Prostate gland (tissue), 2 donors: Measurements from ENCODE around the gene HBA2. TPM values are rescaled to one million over a fixed set of nuclear protein-coding genes. Genes with fewer than 3 reads are reported as not detected.
"Not testable (repeated sequence)": the region's sequence is repeated elsewhere in the genome, so short reads cannot be mapped to it uniquely, and the experiment has no call there.

Experiments used
- DNase-seq: peaks from one replicate; pipeline ENCODE4 v3.0.0-alpha.2; 2019; ENCODE audit warnings: low spot score
- H3K27ac ChIP-seq, 2 donors: fragments of 200-600 bp; sonication (generic); 2 replicates each; pipeline ENCODE4 v1.5.1; 2017 to 2019
- H3K27me3 ChIP-seq: fragments of 200-600 bp; sonication (generic); replicated peaks from 2 replicates; pipeline ENCODE4 v1.5.1; 2019; ENCODE audit not compliant: insufficient read depth
- H3K36me3 ChIP-seq, 2 donors: fragments of 200-600 bp; sonication (generic); 1 replicate in 1 of 2; 2 replicates in 1 of 2; pipeline versions ENCODE4 v1.5.1 to v1.8.1; 2017 to 2019
- H3K4me1 ChIP-seq: fragments of 200-600 bp; sonication (generic); replicated peaks from 2 replicates; pipeline ENCODE4 v1.5.1; 2019
- H3K4me3 ChIP-seq, 2 donors: fragments of 200-600 bp; sonication (generic); 2 replicates each; pipeline ENCODE4 v1.5.1; 2017 to 2019
- H3K9me3 ChIP-seq: fragments of 200-600 bp; sonication (generic); 2 replicates; pipeline ENCODE4 v1.5.1; 2017
- POLR2A ChIP-seq: fragments of 450-650 bp; IDR thresholded peaks from one replicate; pipeline ENCODE4 v1.6.1; 2016; ENCODE audit warnings: antibody characterized with exemption, mild to moderate bottlenecking
- POLR2AphosphoS5 ChIP-seq: sonication (generic); formaldehyde crosslinking; IDR thresholded peaks from one replicate; pipeline ENCODE4 v1.6.1; 2017; ENCODE audit warnings: antibody characterized with exemption
- WGBS: methylation state at CpG from one replicate; pipeline ENCODE4 v1.1.5; 2018; 5-methylcytosine and 5-hydroxymethylcytosine counted together
- intact Hi-C: fragments of 100-400 bp; cut with DNase I; formaldehyde crosslinking; loops from one replicate; pipeline ENCODE4 v1.14.2; 2022
- total RNA-seq, 2 donors: library from RNA; depleted of rRNA; stranded (reverse); fragments of >200 nt; gene quantifications; one replicate each; pipeline ENCODE4 v1.1.0, GENCODE V29; 2016
- TF ChIP-seq, protein P1 (sequence below), 4 experiments: fragments of 200-600 bp in 2 of 4; fragments of 450-650 bp in 2 of 4; sonication (generic) in 2 of 4; IDR thresholded peaks; 1 replicate in 3 of 4; 2 replicates in 1 of 4; pipeline ENCODE4 v1.5.1; 2016 to 2019; ENCODE audit warnings: antibody characterized with exemption in 4 of 4, mild to moderate bottlenecking in 2 of 4, moderate library complexity in 2 of 4

Gene HBA2
- total RNA-seq, 2 donors from 2014 or later: 7.4 to 15.5 TPM

DNA sequence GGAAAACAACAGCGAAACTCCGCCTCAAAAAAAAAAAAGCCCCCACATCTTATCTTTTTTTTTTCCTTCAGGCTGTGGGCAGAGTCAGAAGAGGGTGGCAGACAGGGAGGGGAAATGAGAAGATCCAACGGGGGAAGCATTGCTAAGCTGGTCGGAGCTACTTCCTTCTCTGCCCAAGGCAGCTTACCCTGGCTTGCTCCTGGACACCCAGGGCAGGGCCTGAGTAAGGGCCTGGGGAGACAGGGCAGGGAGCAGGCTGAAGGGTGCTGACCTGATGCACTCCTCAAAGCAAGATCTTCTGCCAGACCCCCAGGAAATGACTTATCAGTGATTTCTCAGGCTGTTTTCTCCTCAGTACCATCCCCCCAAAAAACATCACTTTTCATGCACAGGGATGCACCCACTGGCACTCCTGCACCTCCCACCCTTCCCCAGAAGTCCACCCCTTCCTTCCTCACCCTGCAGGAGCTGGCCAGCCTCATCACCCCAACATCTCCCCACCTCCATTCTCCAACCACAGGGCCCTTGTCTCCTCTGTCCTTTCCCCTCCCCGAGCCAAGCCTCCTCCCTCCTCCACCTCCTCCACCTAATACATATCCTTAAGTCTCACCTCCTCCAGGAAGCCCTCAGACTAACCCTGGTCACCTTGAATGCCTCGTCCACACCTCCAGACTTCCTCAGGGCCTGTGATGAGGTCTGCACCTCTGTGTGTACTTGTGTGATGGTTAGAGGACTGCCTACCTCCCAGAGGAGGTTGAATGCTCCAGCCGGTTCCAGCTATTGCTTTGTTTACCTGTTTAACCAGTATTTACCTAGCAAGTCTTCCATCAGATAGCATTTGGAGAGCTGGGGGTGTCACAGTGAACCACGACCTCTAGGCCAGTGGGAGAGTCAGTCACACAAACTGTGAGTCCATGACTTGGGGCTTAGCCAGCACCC, 2.6 kb downstream of the HBA2 start:
- DNase-seq: no peak
- Histone ChIP-seq H3K27ac (no peak overlapping the region), H3K9me3 (no peaks in the 10 kb centered on the region), H3K36me3 (no peaks in the 10 kb centered on the region), H3K4me3 (no peak overlapping the region), H3K27me3 (peaks cover 15% of the 10 kb centered on the region), H3K4me1 (peaks cover 2% of the 10 kb centered on the region)
- no peak for TF ChIP-seq POLR2A
- TF ChIP-seq, protein P1, sequence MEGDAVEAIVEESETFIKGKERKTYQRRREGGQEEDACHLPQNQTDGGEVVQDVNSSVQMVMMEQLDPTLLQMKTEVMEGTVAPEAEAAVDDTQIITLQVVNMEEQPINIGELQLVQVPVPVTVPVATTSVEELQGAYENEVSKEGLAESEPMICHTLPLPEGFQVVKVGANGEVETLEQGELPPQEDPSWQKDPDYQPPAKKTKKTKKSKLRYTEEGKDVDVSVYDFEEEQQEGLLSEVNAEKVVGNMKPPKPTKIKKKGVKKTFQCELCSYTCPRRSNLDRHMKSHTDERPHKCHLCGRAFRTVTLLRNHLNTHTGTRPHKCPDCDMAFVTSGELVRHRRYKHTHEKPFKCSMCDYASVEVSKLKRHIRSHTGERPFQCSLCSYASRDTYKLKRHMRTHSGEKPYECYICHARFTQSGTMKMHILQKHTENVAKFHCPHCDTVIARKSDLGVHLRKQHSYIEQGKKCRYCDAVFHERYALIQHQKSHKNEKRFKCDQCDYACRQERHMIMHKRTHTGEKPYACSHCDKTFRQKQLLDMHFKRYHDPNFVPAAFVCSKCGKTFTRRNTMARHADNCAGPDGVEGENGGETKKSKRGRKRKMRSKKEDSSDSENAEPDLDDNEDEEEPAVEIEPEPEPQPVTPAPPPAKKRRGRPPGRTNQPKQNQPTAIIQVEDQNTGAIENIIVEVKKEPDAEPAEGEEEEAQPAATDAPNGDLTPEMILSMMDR (IDR thresholded peaks at IDR 0.05): no peak
- no peak for TF ChIP-seq POLR2AphosphoS5
- intact Hi-C loops: loop anchor here (5.0 kb wide), 1 partner anchor 68 kb away; no protein-coding TSS in a partner anchor
- 29% methylated on average over 8 of the region's 8 CpGs for WGBS

DNA sequence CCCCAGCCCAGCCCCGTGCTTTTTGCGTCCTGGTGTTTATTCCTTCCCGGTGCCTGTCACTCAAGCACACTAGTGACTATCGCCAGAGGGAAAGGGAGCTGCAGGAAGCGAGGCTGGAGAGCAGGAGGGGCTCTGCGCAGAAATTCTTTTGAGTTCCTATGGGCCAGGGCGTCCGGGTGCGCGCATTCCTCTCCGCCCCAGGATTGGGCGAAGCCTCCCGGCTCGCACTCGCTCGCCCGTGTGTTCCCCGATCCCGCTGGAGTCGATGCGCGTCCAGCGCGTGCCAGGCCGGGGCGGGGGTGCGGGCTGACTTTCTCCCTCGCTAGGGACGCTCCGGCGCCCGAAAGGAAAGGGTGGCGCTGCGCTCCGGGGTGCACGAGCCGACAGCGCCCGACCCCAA, 3.3 kb downstream of the HBA2 start:
- not testable (repeated sequence) for H3K9me3 ChIP-seq, H3K4me1 ChIP-seq, H3K4me3 ChIP-seq, H3K36me3 ChIP-seq, H3K27ac ChIP-seq, DNase-seq
- intact Hi-C loops: loop anchor here (5.0 kb wide), 1 partner anchor 69 kb away; no protein-coding TSS in a partner anchor
- peaks cover 15% of the 10 kb centered on the region for H3K27me3 ChIP-seq
- WGBS: 0% methylated on average over 12 of the region's 39 CpGs

DNA sequence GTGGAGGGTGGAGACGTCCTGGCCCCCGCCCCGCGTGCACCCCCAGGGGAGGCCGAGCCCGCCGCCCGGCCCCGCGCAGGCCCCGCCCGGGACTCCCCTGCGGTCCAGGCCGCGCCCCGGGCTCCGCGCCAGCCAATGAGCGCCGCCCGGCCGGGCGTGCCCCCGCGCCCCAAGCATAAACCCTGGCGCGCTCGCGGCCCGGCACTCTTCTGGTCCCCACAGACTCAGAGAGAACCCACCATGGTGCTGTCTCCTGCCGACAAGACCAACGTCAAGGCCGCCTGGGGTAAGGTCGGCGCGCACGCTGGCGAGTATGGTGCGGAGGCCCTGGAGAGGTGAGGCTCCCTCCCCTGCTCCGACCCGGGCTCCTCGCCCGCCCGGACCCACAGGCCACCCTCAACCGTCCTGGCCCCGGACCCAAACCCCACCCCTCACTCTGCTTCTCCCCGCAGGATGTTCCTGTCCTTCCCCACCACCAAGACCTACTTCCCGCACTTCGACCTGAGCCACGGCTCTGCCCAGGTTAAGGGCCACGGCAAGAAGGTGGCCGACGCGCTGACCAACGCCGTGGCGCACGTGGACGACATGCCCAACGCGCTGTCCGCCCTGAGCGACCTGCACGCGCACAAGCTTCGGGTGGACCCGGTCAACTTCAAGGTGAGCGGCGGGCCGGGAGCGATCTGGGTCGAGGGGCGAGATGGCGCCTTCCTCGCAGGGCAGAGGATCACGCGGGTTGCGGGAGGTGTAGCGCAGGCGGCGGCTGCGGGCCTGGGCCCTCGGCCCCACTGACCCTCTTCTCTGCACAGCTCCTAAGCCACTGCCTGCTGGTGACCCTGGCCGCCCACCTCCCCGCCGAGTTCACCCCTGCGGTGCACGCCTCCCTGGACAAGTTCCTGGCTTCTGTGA, 4.1 kb downstream of the HBA2 start, which contains the start of gene HBA1:
Gene HBA1 (plus strand): TSS at position 204 of the 906 bp plus-strand sequence. CDS start 37 bp downstream, at position 241.
- 0% methylated on average over 5 of the region's 88 CpGs for WGBS
- not testable (repeated sequence) for H3K36me3 ChIP-seq, H3K9me3 ChIP-seq, H3K4me3 ChIP-seq, DNase-seq, H3K27ac ChIP-seq
- Histone ChIP-seq H3K27me3 (peaks cover 11% of the 10 kb centered on the region), H3K4me1 (peaks cover 10% of the 10 kb centered on the region)
- intact Hi-C loops: loop anchor here (5.0 kb wide), 1 partner anchor 69 kb away; no protein-coding TSS in a partner anchor

DNA sequence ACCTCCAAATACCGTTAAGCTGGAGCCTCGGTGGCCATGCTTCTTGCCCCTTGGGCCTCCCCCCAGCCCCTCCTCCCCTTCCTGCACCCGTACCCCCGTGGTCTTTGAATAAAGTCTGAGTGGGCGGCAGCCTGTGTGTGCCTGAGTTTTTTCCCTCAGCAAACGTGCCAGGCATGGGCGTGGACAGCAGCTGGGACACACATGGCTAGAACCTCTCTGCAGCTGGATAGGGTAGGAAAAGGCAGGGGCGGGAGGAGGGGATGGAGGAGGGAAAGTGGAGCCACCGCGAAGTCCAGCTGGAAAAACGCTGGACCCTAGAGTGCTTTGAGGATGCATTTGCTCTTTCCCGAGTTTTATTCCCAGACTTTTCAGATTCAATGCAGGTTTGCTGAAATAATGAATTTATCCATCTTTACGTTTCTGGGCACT, 4.7 kb downstream of the HBA2 start:
- intact Hi-C loops: loop anchor here (5.0 kb wide), 1 partner anchor 70 kb away; no protein-coding TSS in a partner anchor
- H3K4me1 ChIP-seq: peaks cover 10% of the 10 kb centered on the region
- no peaks in the 10 kb centered on the region for H3K9me3 ChIP-seq
- H3K27ac ChIP-seq: no peak overlapping the region
- no peak for DNase-seq
- TF ChIP-seq POLR2A (no peak), POLR2AphosphoS5 (no peak)
- TF ChIP-seq, protein P1 (IDR thresholded peaks at IDR 0.05): no peak
- peaks cover 11% of the 10 kb centered on the region for H3K27me3 ChIP-seq
- WGBS: 5% methylated on average over 13 of the region's 13 CpGs
- H3K36me3 ChIP-seq: no peaks in the 10 kb centered on the region
- no peak overlapping the region for H3K4me3 ChIP-seq

DNA sequence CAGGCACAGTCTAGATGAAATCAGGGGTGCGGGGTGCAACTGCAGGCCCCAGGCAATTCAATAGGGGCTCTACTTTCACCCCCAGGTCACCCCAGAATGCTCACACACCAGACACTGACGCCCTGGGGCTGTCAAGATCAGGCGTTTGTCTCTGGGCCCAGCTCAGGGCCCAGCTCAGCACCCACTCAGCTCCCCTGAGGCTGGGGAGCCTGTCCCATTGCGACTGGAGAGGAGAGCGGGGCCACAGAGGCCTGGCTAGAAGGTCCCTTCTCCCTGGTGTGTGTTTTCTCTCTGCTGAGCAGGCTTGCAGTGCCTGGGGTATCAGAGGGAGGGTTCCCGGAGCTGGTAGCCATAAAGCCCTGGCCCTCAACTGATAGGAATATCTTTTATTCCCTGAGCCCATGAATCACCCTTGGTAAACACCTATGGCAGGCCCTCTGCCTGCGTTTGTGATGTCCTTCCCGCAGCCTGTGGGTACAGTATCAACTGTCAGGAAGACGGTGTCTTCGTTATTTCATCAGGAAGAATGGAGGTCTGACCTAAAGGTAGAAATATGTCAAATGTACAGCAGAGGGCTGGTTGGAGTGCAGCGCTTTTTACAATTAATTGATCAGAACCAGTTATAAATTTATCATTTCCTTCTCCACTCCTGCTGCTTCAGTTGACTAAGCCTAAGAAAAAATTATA, 5.4 kb downstream of the HBA2 start:
- Histone ChIP-seq H3K4me3 (no peak overlapping the region), H3K27ac (no peak overlapping the region), H3K36me3 (no peaks in the 10 kb centered on the region), H3K4me1 (peaks cover 10% of the 10 kb centered on the region), H3K9me3 (no peaks in the 10 kb centered on the region), H3K27me3 (peaks cover 11% of the 10 kb centered on the region)
- intact Hi-C loops: loop anchor here (5.0 kb wide), 1 partner anchor 71 kb away; no protein-coding TSS in a partner anchor
- TF ChIP-seq POLR2A (no peak), POLR2AphosphoS5 (no peak)
- TF ChIP-seq, protein P1 (IDR thresholded peaks at IDR 0.05): no peak
- WGBS: 55% methylated on average over 11 of the region's 11 CpGs
- no peak for DNase-seq
